HL-60 (cell line): ENCODE data around the gene IP6K2.

ENCODE experiments used
- DNase-seq, 2 experiments: peaks; one replicate each; pipeline ENCODE4 v3.0.0-alpha.2; 2010 to 2020; ENCODE audit warnings: low read depth in 1 of 2, low spot score in 1 of 2
- H3K27ac ChIP-seq: fragments of 250-450 bp; sonication (Bioruptor Pico); replicated peaks from 2 replicates; pipeline ENCODE4 v1.5.1; 2020; ENCODE audit warnings: mild to moderate bottlenecking, moderate library complexity
- H3K27me3 ChIP-seq: fragments of 250-450 bp; sonication (Bioruptor Pico); 2 replicates; pipeline ENCODE4 v1.5.1; 2021; ENCODE audit warnings: mild to moderate bottlenecking, moderate library complexity; ENCODE audit not compliant: insufficient read depth, poor library complexity, severe bottlenecking
- H3K4me3 ChIP-seq: replicated peaks from 2 replicates; pipeline ENCODE4 v1.5.1; 2011; ENCODE audit warnings: mild to moderate bottlenecking, control low read depth, low read length; ENCODE audit not compliant: insufficient read depth
- GABPA ChIP-seq: IDR thresholded peaks from 2 replicates; pipeline ENCODE4 v1.6.1; 2012; ENCODE audit warnings: low read depth
- POLR2AphosphoS5 ChIP-seq: IDR thresholded peaks from 2 replicates; pipeline ENCODE4 v1.6.1; 2012; ENCODE audit warnings: low read depth
- SPI1 ChIP-seq: IDR thresholded peaks from 2 replicates; pipeline ENCODE4 v1.6.1; 2012; ENCODE audit warnings: low read depth, mild to moderate bottlenecking, borderline replicate concordance
- TF ChIP-seq, protein P1 (sequence below): IDR thresholded peaks from one replicate; pipeline ENCODE4 v1.5.1; 2011; ENCODE audit warnings: low read length, control low read depth, inconsistent platforms; ENCODE audit not compliant: insufficient read depth
- TF ChIP-seq, protein P2 (sequence below): IDR thresholded peaks from 2 replicates; pipeline ENCODE4 v1.6.1; 2012; ENCODE audit warnings: low read depth; ENCODE audit not compliant: insufficient replicate concordance

Gene IP6K2

DNA sequence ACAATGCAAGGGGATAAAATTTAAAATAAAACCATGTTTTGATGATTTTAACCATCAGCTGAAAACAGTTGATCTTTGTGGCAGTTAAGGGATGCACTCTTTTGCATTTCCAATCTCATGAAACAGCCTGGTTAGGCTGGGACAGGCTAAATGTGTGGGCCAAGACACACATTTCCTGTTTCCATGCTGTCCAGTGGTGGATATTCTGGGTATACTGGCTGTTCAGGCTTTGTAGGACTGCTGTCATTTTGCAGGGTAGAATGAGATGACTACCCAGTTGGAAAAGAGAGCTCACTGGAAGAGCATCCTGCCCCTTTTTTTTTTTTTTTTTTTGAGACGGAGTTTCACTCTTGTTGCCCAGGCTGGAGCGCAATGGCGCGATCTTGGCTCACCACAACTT, 42.0 kb upstream of the IP6K2 start:
- Histone ChIP-seq H3K27me3 (no peaks in the 10 kb centered on the region), H3K4me3 (no peak overlapping the region), H3K27ac (no peak overlapping the region)
- TF ChIP-seq POLR2AphosphoS5 (no peak), SPI1 (no peak), GABPA (no peak)
- TF ChIP-seq, protein P1, sequence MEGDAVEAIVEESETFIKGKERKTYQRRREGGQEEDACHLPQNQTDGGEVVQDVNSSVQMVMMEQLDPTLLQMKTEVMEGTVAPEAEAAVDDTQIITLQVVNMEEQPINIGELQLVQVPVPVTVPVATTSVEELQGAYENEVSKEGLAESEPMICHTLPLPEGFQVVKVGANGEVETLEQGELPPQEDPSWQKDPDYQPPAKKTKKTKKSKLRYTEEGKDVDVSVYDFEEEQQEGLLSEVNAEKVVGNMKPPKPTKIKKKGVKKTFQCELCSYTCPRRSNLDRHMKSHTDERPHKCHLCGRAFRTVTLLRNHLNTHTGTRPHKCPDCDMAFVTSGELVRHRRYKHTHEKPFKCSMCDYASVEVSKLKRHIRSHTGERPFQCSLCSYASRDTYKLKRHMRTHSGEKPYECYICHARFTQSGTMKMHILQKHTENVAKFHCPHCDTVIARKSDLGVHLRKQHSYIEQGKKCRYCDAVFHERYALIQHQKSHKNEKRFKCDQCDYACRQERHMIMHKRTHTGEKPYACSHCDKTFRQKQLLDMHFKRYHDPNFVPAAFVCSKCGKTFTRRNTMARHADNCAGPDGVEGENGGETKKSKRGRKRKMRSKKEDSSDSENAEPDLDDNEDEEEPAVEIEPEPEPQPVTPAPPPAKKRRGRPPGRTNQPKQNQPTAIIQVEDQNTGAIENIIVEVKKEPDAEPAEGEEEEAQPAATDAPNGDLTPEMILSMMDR: no peak
- TF ChIP-seq, protein P2, sequence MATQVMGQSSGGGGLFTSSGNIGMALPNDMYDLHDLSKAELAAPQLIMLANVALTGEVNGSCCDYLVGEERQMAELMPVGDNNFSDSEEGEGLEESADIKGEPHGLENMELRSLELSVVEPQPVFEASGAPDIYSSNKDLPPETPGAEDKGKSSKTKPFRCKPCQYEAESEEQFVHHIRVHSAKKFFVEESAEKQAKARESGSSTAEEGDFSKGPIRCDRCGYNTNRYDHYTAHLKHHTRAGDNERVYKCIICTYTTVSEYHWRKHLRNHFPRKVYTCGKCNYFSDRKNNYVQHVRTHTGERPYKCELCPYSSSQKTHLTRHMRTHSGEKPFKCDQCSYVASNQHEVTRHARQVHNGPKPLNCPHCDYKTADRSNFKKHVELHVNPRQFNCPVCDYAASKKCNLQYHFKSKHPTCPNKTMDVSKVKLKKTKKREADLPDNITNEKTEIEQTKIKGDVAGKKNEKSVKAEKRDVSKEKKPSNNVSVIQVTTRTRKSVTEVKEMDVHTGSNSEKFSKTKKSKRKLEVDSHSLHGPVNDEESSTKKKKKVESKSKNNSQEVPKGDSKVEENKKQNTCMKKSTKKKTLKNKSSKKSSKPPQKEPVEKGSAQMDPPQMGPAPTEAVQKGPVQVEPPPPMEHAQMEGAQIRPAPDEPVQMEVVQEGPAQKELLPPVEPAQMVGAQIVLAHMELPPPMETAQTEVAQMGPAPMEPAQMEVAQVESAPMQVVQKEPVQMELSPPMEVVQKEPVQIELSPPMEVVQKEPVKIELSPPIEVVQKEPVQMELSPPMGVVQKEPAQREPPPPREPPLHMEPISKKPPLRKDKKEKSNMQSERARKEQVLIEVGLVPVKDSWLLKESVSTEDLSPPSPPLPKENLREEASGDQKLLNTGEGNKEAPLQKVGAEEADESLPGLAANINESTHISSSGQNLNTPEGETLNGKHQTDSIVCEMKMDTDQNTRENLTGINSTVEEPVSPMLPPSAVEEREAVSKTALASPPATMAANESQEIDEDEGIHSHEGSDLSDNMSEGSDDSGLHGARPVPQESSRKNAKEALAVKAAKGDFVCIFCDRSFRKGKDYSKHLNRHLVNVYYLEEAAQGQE: no peak
- no peak for DNase-seq

DNA sequence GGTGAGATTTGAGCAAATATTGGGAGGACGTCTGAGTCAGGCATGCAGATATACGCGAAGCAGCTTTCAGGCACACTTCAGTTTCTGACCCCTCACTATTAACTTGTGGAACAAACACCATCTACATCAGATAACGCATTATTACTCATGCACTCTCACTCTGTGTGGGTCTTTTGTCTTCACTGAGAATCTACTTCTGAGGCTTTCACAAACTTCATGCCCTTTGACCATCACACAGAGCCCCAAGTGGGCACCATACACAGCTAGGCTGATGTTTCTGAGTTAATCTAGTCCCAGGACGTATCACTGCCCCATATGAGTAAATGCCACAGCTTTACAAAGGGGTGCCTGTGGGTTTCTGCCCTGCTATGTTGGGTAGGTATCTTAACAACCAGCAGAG, 39.6 kb upstream of the IP6K2 start:
- no peak overlapping the region for H3K4me3 ChIP-seq
- H3K27me3 ChIP-seq: no peaks in the 10 kb centered on the region
- no peak overlapping the region for H3K27ac ChIP-seq
- TF ChIP-seq SPI1: no peak
- no peak for TF ChIP-seq GABPA
- TF ChIP-seq, protein P1: no peak
- no peak for TF ChIP-seq POLR2AphosphoS5
- TF ChIP-seq, protein P2: no peak
- DNase-seq: no peak

DNA sequence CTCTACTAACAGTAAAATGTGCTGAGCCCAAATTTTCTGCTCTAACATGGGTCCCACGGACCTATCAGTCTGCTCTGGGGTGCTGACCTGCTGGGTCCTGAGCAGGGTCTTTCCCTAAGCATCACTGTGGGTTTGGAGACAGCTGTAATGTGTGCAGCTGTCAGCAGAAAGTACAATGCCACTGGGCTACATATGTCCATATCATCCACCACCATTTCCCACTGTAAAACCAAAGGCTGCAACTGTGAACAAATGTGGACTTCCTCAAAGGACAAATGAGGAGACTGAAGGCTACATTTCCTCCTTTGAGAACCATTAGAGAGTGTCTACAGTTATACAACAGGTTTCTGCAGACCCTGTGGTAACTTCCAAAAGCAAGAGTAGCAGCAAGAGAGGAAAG, 33.8 kb upstream of the IP6K2 start:
- no peak overlapping the region for H3K27ac ChIP-seq
- no peak for DNase-seq
- H3K4me3 ChIP-seq: no peak overlapping the region
- no peaks in the 10 kb centered on the region for H3K27me3 ChIP-seq
- peak; percentile 57; the same call in 1 of the 2 replicates for TF ChIP-seq SPI1
- TF ChIP-seq, protein P2: no peak
- TF ChIP-seq, protein P1: no peak
- TF ChIP-seq GABPA: no peak
- TF ChIP-seq POLR2AphosphoS5: no peak
